GM23248 (cell line): ENCODE measurements around the gene MBTPS1. TPM values are rescaled to one million over a fixed set of nuclear protein-coding genes. Genes with fewer than 3 reads are reported as not detected.

Experiments
- DNase-seq: peaks from one replicate; pipeline ENCODE4 v3.0.0-alpha.2; 2015
- H2AFZ ChIP-seq: fragments of 200-600 bp; sonication (generic); 2 replicates; pipeline ENCODE4 v1.6.1; 2016; ENCODE audit warnings: antibody characterized with exemption
- H3F3A ChIP-seq: fragments of 200-600 bp; sonication (generic); 2 replicates; pipeline ENCODE4 v1.6.1; 2016; ENCODE audit warnings: mild to moderate bottlenecking, antibody characterized with exemption, mixed run types; ENCODE audit not compliant: insufficient read depth
- H3K27ac ChIP-seq: fragments of 200-600 bp; sonication (generic); 2 replicates; pipeline ENCODE4 v1.5.1; 2016; ENCODE audit warnings: mild to moderate bottlenecking
- H3K27me3 ChIP-seq: fragments of 200-600 bp; sonication (generic); replicated peaks from 2 replicates; pipeline ENCODE4 v1.6.1; 2016; ENCODE audit warnings: mild to moderate bottlenecking; ENCODE audit not compliant: insufficient read depth
- H3K36me3 ChIP-seq: fragments of 200-600 bp; sonication (generic); 2 replicates; pipeline ENCODE4 v1.6.1; 2016; ENCODE audit warnings: low read depth, mild to moderate bottlenecking
- H3K4me1 ChIP-seq: fragments of 200-600 bp; sonication (generic); 2 replicates; pipeline ENCODE4 v1.6.1; 2016; ENCODE audit warnings: mild to moderate bottlenecking; ENCODE audit not compliant: insufficient read depth
- H3K4me2 ChIP-seq: fragments of 200-600 bp; sonication (generic); one replicate; pipeline ENCODE4 v1.6.1; 2016; ENCODE audit warnings: mild to moderate bottlenecking; ENCODE audit not compliant: unreplicated experiment
- H3K4me3 ChIP-seq: fragments of 200-600 bp; sonication (generic); 2 replicates; pipeline ENCODE4 v1.5.1; 2016; ENCODE audit warnings: mild to moderate bottlenecking
- H3K79me2 ChIP-seq: fragments of 200-600 bp; sonication (generic); 2 replicates; pipeline ENCODE4 v1.6.1; 2016; ENCODE audit warnings: mild to moderate bottlenecking; ENCODE audit not compliant: insufficient read depth
- H3K9ac ChIP-seq: fragments of 200-600 bp; sonication (generic); 2 replicates; pipeline ENCODE4 v1.6.1; 2016; ENCODE audit warnings: mild to moderate bottlenecking
- H3K9me2 ChIP-seq: fragments of 200-600 bp; sonication (generic); 2 replicates; pipeline ENCODE4 v1.6.1; 2016; ENCODE audit warnings: mixed run types, mild to moderate bottlenecking, moderate library complexity; ENCODE audit not compliant: insufficient read depth
- H3K9me3 ChIP-seq: fragments of 200-600 bp; sonication (generic); one replicate; pipeline ENCODE4 v1.6.1; 2017; ENCODE audit warnings: low read depth
- H4K20me1 ChIP-seq: fragments of 200-600 bp; sonication (generic); 2 replicates; pipeline ENCODE4 v1.6.0; 2016; ENCODE audit not compliant: insufficient read depth
- EZH2 ChIP-seq: fragments of 200-600 bp; sonication (generic); IDR thresholded peaks from 2 replicates; pipeline ENCODE4 v1.6.1; 2018; ENCODE audit warnings: antibody characterized with exemption, mild to moderate bottlenecking; ENCODE audit not compliant: insufficient read depth, poor library complexity, severe bottlenecking
- EZH2phosphoT487 ChIP-seq: fragments of 200-600 bp; sonication (generic); IDR thresholded peaks from 2 replicates; pipeline ENCODE4 v1.6.1; 2018; ENCODE audit warnings: antibody characterized with exemption, moderate library complexity, mild to moderate bottlenecking, low read depth; ENCODE audit not compliant: insufficient read depth
- WGBS, 2 experiments: methylation state at CpG; one replicate each; pipeline ENCODE4 v1.1.6; 2015 to 2017; ENCODE audit warnings: low lambda C conversion rate in 2 of 2, low coverage in 1 of 2; ENCODE audit errors: missing lambda C conversion rate in 2 of 2; 5-methylcytosine and 5-hydroxymethylcytosine counted together
- in situ Hi-C: fragments of 300-500 bp; cut with MboI; formaldehyde crosslinking; loops from 2 replicates; pipeline ENCODE4 v1.15.0; 2020
- polyA plus RNA-seq: library from polyadenylated mRNA; unstranded; fragments of >200 nt; fragmentation: Nextera tagmentation; extraction: Ambion mirVana; gene quantifications from 2 replicates; pipeline ENCODE4 v1.2.1, GENCODE V29; 2016
- total RNA-seq: library from RNA; depleted of rRNA; stranded (reverse); fragments of >200 nt; shearing (Covaris generic); gene quantifications from 2 replicates; pipeline ENCODE4 v1.2.3, GENCODE V29; 2014; rRNA removed

Gene MBTPS1
- total RNA-seq (95.7 and 103 TPM in 2 replicates), polyA plus RNA-seq (84.0 and 88.1 TPM in 2 replicates)

DNA sequence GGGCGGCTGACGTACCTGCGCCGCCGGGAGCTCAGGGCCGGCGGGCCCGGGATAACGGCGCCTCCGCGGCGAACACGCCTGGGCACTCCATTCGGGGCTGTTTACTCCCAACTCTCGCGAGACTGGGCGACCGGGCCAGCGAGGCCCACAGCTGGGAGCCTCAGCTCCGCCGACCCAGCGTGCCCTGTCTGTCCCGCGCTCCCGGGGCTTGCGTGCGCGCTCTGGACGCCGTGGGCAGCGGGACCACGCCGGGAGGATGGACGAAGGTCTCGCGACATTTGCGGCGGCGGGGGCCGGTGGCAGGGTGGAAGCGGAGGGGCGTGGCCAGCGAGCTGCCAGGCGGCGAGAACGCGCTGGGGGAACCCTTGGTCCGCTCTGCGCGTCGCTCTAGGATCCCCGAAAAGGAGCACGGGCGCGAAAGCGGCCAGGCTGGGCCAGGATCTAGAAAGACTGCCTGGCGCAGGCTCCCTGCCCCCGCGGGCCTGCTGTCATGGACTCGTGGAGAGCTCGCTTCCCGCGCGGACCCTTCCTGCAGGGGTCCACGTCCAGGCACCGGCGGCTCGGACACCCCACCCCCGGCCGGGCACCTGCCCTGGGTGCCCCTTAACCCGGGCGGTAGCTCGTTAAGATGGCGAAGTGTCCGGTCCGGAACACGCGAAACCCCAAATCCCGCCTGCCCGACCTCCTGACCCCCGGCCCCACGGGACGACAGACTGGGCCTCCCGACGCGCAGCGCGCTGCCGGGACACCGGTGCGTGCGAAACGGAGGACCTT is at the start of gene MBTPS1:
Gene MBTPS1, minus strand, starts transcription at position 223 of the 774 bp plus-strand sequence. CDS start 15,159 bp downstream, outside the sequence.
- in situ Hi-C loops, result no loop called here
- TF ChIP-seq EZH2 (no peak), EZH2phosphoT487 (no peak)
- peaks cover 51% of the 10 kb centered on the region for H3K79me2 ChIP-seq
- peak within 1 kb of the TSS; percentile 88 for H2AFZ ChIP-seq
- H3K4me2 ChIP-seq, result peak within 1 kb of the TSS; percentile 96
- H3K27ac ChIP-seq, result peak within 1 kb of the TSS; percentile 76
- DNase-seq, result peak; percentile 100
- H3K4me3 ChIP-seq, result peak within 1 kb of the TSS; percentile 95
- no peaks in the 10 kb centered on the region for H3K9me3 ChIP-seq
- no peaks in the 10 kb centered on the region for H3K27me3 ChIP-seq
- H3K36me3 ChIP-seq, result no peaks in the 10 kb centered on the region
- 0 out of 2 replicates have a peak, but pooled peaks cover 9% of the 10 kb centered on the region for H3K4me1 ChIP-seq
- H3K9ac ChIP-seq, result peak within 1 kb of the TSS; percentile 92
- WGBS, 2 experiments, result 1 to 2% methylated on average over 66 to 75 of the region's 94 CpGs
- H3K9me2 ChIP-seq, result no peaks in the 10 kb centered on the region
- no peaks in the 10 kb centered on the region for H4K20me1 ChIP-seq
- no peaks in the 10 kb centered on the region for H3F3A ChIP-seq

DNA sequence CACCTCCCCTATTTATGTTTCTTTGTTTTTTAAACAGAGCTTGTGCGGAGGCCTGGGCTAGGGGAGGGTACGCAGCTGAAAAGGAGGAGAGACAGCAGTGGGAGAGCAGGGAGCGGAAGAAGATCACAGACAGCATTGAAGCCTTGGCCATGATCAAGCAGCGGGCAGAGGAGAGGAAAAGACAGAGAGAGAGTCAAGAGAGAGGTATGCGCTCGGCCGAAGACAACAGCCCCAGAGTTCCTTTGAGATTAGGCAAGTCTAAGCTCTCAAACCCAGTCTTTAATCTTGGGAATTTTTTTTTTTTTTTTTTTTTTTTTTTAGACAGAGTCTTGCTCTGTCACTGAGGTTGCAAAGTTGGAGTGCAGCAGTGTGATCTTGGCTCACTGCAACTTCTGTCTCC is 49.0 kb upstream of the MBTPS1 start:
- Histone ChIP-seq H3K4me1 (no peaks in the 10 kb centered on the region), H3K9me3 (no peaks in the 10 kb centered on the region), H3K9ac (no peak overlapping the region), H2AFZ (no peak overlapping the region), H4K20me1 (no peaks in the 10 kb centered on the region), H3K4me2 (no peak overlapping the region), H3F3A (no peaks in the 10 kb centered on the region), H3K4me3 (no peak overlapping the region), H3K27ac (no peak overlapping the region), H3K36me3 (no peaks in the 10 kb centered on the region), H3K27me3 (peaks cover 31% of the 10 kb centered on the region), H3K9me2 (no peaks in the 10 kb centered on the region), H3K79me2 (no peaks in the 10 kb centered on the region)
- WGBS, 2 experiments, result 73 to 83% methylated on average over 7 of the region's 7 CpGs
- in situ Hi-C loops, result no loop called here
- no peak for DNase-seq
- TF ChIP-seq EZH2 (no peak), EZH2phosphoT487 (no peak)

DNA sequence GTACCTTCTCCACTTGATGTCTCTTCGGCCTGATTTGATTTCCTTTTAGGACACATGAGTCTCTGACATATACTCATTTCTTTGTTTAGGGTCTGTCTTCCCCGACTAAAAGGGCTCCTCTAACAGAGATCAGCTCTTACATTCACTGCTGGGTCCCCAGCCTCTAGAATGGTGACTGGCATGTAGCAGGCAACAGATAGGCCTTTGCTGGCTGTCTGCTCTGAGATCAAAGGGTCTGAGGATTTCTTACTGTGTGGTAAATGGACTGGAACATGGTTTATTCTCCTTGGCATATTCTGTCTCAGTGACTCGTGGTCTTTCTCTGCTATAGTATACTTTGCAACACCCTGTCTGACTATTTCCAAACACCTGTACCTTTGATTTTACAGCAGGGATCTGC is 45.1 kb upstream of the MBTPS1 start:
- Histone ChIP-seq H4K20me1 (no peaks in the 10 kb centered on the region), H3K9me3 (no peaks in the 10 kb centered on the region), H3K4me1 (no peaks in the 10 kb centered on the region), H3K9ac (no peak overlapping the region), H3K27me3 (peaks cover 44% of the 10 kb centered on the region), H2AFZ (no peak overlapping the region), H3K9me2 (no peaks in the 10 kb centered on the region), H3F3A (no peaks in the 10 kb centered on the region), H3K79me2 (no peaks in the 10 kb centered on the region), H3K36me3 (no peaks in the 10 kb centered on the region), H3K4me2 (no peak overlapping the region), H3K27ac (no peak overlapping the region), H3K4me3 (no peak overlapping the region)
- TF ChIP-seq EZH2 (no peak), EZH2phosphoT487 (no peak)
- DNase-seq, result no peak
- WGBS, 2 experiments, result 48 to 51% methylated on average over 3 of the region's 3 CpGs
- in situ Hi-C loops, result no loop called here

DNA sequence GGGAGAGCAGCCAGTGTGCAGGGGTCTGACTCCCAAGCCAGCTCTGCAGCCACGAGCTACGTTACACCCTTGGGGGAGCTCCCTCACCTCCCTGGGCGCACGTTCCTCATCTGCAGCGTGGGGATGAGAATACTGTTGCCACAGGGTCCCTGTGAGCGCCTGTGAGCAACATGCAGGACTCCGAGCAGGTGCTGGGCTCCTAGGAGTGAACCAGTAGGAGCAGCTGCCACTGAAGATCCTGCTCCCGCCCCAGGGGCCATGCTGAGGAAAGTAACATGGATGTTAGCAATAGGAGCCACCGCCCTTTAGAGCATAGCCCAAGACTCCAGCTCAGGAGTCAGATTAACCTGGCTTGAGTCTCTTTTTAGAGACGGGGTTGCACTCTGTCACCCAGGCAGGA is 44.3 kb upstream of the MBTPS1 start:
- H3K4me2 ChIP-seq, result no peak overlapping the region
- H3K27ac ChIP-seq, result no peak overlapping the region
- no peaks in the 10 kb centered on the region for H3K9me2 ChIP-seq
- 61 to 66% methylated on average over 10 of the region's 10 CpGs for WGBS, 2 experiments
- H3K9ac ChIP-seq, result no peak overlapping the region
- DNase-seq, result no peak
- TF ChIP-seq EZH2 (no peak), EZH2phosphoT487 (no peak)
- H3K4me3 ChIP-seq, result no peak overlapping the region
- H2AFZ ChIP-seq, result no peak overlapping the region
- no peaks in the 10 kb centered on the region for H3K36me3 ChIP-seq
- in situ Hi-C loops, result no loop called here
- no peaks in the 10 kb centered on the region for H4K20me1 ChIP-seq
- peaks cover 40% of the 10 kb centered on the region for H3K27me3 ChIP-seq
- H3K4me1 ChIP-seq, result no peaks in the 10 kb centered on the region
- no peaks in the 10 kb centered on the region for H3K9me3 ChIP-seq
- no peaks in the 10 kb centered on the region for H3K79me2 ChIP-seq
- H3F3A ChIP-seq, result no peaks in the 10 kb centered on the region
